Urothelium cell line (cell line): ENCODE results near the gene GLI2.

Experiments used
- DNase-seq: peaks from one replicate; pipeline ENCODE4 v3.0.0; 2011; ENCODE audit warnings: low spot score, mixed read lengths
- FAIRE-seq: peaks from 2 replicates; lab custom pipeline; 2011; peaks lifted over from hg19 to GRCh38; lab: Jason Lieb, UNC

GLI2 gene

DNA sequence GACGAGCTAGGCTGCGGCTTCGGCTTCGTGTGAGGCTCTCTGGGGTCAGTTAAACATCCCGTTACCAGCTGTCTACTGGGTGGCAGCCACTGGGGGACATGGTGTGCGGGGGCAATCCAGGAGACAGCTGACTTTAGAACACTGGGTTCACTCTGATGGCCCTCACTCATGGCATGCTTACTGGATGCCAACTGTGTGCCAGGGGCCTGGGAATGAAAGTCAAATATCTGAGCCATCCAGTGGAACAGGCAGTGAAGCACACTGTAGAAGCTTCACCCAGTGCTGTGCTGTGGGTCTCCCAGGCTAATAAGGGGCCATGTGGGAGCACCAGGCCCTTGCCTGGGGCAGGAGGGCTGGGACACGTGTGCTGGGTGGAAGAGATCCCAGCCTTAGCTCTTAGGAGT is 48.3 kb downstream of the GLI2 start:
- DNase-seq (no peak), FAIRE-seq (no peak)
